Heart left ventricle (tissue), 13 donors: ENCODE results near the gene ZBTB20.

ENCODE experiments used
- POLR2A ChIP-seq, 2 donors: fragments of 450-650 bp; IDR thresholded peaks; one replicate each; pipeline ENCODE4 v1.6.1; 2017; ENCODE audit warnings: antibody characterized with exemption in 2 of 2, mild to moderate bottlenecking in 2 of 2, moderate library complexity in 2 of 2
- TF ChIP-seq, protein P1 (sequence below), 12 donors: fragments of 200-600 bp; sonication (generic) in 4 of 12; IDR thresholded peaks; one replicate each; pipeline versions ENCODE4 v1.5.0 to v1.8.0; 2018 to 2022; ENCODE audit warnings: antibody characterized with exemption in 12 of 12, mild to moderate bottlenecking in 5 of 12
- donor health status: ischemic (EF 13 %, LVEDD 7.1; RV severe dilation, severe dysfunction).
- donor health status: DM: no; HTN: yes; CAD: no.
- donor health status: DM: no; HTN: no; CAD: no.
- donor health status: ischemic (EF 25% LVEDD 6.9; RV normal size, moderate dysfunction).
- donor health status: ischemic (EF 25% LVEDD 5.7; RV mildly dilated, moderate dysfunction).
- donor health status: ischemic (EF 35%, LVEDD 5.7; RV mildly dilated, moderate dysfunction).
- donor health status: nonischemic (EF 11% LVEDD 7.7; RV severe dilation, severe dysfunction).
- donor health status: DM: yes; HTN: yes; CAD: no.
- donor health status: PGD.
- donor health status: ischemic (EF 29% LVEDD 5.4; RV normal size, mild dysfunction).
- donor health status: nonischemic (EF 23%, LVEDD 6.1; RV moderate dilation, normal function).

- TF ChIP-seq, protein P1, sequence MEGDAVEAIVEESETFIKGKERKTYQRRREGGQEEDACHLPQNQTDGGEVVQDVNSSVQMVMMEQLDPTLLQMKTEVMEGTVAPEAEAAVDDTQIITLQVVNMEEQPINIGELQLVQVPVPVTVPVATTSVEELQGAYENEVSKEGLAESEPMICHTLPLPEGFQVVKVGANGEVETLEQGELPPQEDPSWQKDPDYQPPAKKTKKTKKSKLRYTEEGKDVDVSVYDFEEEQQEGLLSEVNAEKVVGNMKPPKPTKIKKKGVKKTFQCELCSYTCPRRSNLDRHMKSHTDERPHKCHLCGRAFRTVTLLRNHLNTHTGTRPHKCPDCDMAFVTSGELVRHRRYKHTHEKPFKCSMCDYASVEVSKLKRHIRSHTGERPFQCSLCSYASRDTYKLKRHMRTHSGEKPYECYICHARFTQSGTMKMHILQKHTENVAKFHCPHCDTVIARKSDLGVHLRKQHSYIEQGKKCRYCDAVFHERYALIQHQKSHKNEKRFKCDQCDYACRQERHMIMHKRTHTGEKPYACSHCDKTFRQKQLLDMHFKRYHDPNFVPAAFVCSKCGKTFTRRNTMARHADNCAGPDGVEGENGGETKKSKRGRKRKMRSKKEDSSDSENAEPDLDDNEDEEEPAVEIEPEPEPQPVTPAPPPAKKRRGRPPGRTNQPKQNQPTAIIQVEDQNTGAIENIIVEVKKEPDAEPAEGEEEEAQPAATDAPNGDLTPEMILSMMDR (IDR thresholded peaks at IDR 0.05) = no peak
- TF ChIP-seq POLR2A (IDR thresholded peaks at IDR 0.05) = no peak
Measured at GRCh38 chr3:114356066-114356465, 791.0 kb downstream of the ZBTB20 start.
